Peyer's patch (tissue), 4 donors: ENCODE results near the gene NDUFS7.

ENCODE experiments used
- POLR2A ChIP-seq, 2 donors: fragments of 450-650 bp; IDR thresholded peaks; one replicate each; pipeline ENCODE4 v1.5.1; 2017; ENCODE audit warnings: antibody characterized with exemption in 2 of 2, mild to moderate bottlenecking in 2 of 2, moderate library complexity in 2 of 2
- TF ChIP-seq, protein P1 (sequence below), 6 experiments: fragments of 450-650 bp in 4 of 6; fragments of 200-600 bp in 2 of 6; sonication (generic) in 1 of 6; IDR thresholded peaks; one replicate each; pipeline ENCODE4 v1.5.1; 2017 to 2019; ENCODE audit warnings: antibody characterized with exemption in 6 of 6, mild to moderate bottlenecking in 3 of 6, moderate library complexity in 1 of 6

DNA sequence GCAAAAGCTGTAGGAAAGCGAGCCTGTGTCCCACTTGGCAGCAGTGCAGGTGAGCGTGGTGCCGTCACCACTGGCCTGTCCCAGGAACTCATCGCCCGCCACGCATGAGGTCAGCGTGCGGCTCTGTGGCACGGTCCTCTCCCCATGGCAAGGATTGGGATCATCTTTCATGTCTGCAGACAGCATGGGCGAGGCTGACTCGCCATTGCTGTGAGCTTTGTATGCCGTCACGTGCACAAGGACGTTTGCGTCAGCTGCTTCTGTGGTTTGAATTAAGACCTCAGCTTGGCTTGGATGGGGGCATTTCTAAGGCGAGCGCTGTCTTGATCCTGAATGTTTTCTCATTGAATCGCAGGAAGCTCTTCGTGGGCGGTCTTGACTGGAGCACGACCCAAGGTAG lies 33.4 kb downstream of the NDUFS7 start:
- TF ChIP-seq, protein P1, sequence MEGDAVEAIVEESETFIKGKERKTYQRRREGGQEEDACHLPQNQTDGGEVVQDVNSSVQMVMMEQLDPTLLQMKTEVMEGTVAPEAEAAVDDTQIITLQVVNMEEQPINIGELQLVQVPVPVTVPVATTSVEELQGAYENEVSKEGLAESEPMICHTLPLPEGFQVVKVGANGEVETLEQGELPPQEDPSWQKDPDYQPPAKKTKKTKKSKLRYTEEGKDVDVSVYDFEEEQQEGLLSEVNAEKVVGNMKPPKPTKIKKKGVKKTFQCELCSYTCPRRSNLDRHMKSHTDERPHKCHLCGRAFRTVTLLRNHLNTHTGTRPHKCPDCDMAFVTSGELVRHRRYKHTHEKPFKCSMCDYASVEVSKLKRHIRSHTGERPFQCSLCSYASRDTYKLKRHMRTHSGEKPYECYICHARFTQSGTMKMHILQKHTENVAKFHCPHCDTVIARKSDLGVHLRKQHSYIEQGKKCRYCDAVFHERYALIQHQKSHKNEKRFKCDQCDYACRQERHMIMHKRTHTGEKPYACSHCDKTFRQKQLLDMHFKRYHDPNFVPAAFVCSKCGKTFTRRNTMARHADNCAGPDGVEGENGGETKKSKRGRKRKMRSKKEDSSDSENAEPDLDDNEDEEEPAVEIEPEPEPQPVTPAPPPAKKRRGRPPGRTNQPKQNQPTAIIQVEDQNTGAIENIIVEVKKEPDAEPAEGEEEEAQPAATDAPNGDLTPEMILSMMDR (IDR thresholded peaks at IDR 0.05) = no peak
- TF ChIP-seq POLR2A (IDR thresholded peaks at IDR 0.05) = no peak
